Measurements from ENCODE around the gene ZNF592. TPM values are rescaled to one million over a fixed set of nuclear protein-coding genes. Genes with fewer than 3 reads are reported as not detected.

Gene ZNF592
- total and polyA plus RNA-seq, 9 of the 15 experiments (the other 6 are each of a cell fraction or from before 2014, with no cell fraction given), result 0.88 to 23.8 (median 7.4) TPM

DNA sequence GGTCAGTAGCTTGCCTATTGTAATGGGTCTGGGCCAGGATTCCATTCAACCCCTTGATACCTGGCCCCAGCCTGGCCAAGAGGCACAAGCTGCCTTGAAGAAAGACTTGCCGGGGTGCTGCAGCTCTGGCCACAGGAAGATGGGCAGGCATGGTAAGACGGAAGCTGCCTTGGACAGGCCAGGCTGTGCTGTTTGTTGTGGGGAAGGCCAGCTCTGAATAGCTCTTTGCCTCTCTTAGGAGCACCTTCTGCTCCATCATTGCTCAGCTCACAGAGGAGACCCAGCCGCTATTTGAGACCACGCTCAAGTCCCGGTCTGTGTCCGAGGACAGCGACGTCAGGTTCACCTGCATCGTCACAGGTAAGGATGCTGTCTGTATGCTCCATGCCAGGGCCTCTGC lies 78.9 kb downstream of the ZNF592 start:
- intact Hi-C loops (cut with micrococcal nuclease) (loop anchor here (2.0 to 10.0 kb wide), 3 partner anchors 44 to 188 kb away; no protein-coding TSS in a partner anchor), in situ Hi-C loops (cut with MboI) (no loop called here)
- Histone ChIP-seq H3K9ac (ENCODE audit: insufficient read depth in 1 of 2, low read depth in 2 of 2, low read length in 2 of 2) (no peak overlapping the region), H3K9me3 (replicated peaks; ENCODE audit: control insufficient read depth, insufficient read depth, low read depth, low read length) (no peaks in the 10 kb centered on the region), H3K27me3 (ENCODE audit: control insufficient read depth in 2 of 2, insufficient read depth in 2 of 2, low read length in 2 of 2) (no peaks in the 10 kb centered on the region), H3K36me3 (ENCODE audit: control insufficient read depth, insufficient read depth, low read length) (no peaks in the 10 kb centered on the region), H3K4me3 (no peak overlapping the region), H2AFZ (ENCODE audit: low read depth, low read length) (no peak overlapping the region), H3K9me1 (ENCODE audit: control insufficient read depth, insufficient read depth, low read length) (no peaks in the 10 kb centered on the region), H3K4me1 (replicated peaks in 1 of 2; ENCODE audit: control insufficient read depth in 2 of 2, insufficient read depth in 2 of 2, low read length in 2 of 2) (peaks cover 3 to 18% of the 10 kb centered on the region in 2 experiments; a peak in 3 of 5 replicates), H3K79me2 (ENCODE audit: control insufficient read depth, insufficient read depth, low read length) (no peaks in the 10 kb centered on the region), H3K4me2 (ENCODE audit: insufficient read depth, low read length) (no peak overlapping the region), H3K27ac (ENCODE audit: extremely low read depth, low read depth, low read length) (no peak overlapping the region), H4K20me1 (replicated peaks; ENCODE audit: control insufficient read depth, insufficient read depth, low read length) (no peaks in the 10 kb centered on the region)
- no peak for FAIRE-seq
- POLR2A ChIA-PET, result interaction anchor here (0.9 to 2.4 kb wide), 3 partner anchors 11 to 173 kb away, joined by 3 to 12 read pairs (median 4); partner anchors contain the start of gene WDR73
- no TSS peak for BruUV-seq (replicated peaks)
- WGBS (ENCODE audit: insufficient coverage, low coverage, missing lambda C conversion rate), result 16% methylated on average over 9 of the region's 9 CpGs
- CTCF ChIA-PET (ENCODE audit: low intra/inter-chr PET ratio), result no interaction called here
- no peak for DNase-seq (ENCODE audit: extremely low read depth in 1 of 4, low spot score in 3 of 4)
- TF ChIP-seq MAFF (IDR thresholded peaks at IDR 0.05; ENCODE audit: low read length) (no peak), JUND (IDR thresholded peaks at IDR 0.05; ENCODE audit: borderline replicate concordance, low read depth, low read length) (no peak), JUND (tag; IDR thresholded peaks at IDR 0.05; ENCODE audit: borderline replicate concordance, low read depth, low read length) (no peak), PPARD (CRISPR knock-in tag; IDR thresholded peaks at IDR 0.05) (no peak), TBP (optimal IDR thresholded peaks at IDR 0.05; ENCODE audit: low read depth, low read length) (no peak)
- TF ChIP-seq, protein P1, sequence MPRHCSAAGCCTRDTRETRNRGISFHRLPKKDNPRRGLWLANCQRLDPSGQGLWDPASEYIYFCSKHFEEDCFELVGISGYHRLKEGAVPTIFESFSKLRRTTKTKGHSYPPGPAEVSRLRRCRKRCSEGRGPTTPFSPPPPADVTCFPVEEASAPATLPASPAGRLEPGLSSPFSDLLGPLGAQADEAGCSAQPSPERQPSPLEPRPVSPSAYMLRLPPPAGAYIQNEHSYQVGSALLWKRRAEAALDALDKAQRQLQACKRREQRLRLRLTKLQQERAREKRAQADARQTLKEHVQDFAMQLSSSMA (CRISPR knock-in tag; IDR thresholded peaks at IDR 0.05), result no peak
- TF ChIP-seq, protein P2, sequence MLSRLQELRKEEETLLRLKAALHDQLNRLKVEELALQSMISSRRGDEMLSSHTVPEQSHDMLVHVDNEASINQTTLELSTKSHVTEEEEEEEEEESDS (CRISPR knock-in tag; IDR thresholded peaks at IDR 0.05), result no peak
- no peak for ATAC-seq

Data from K562 (cell line).